Neural progenitor cell (in vitro differentiated cells): ENCODE data around the gene RAI14.

Experiments used
- CTCF ChIP-seq: fragments of 200-600 bp; sonication (generic); IDR thresholded peaks from 2 replicates; pipeline ENCODE4 v1.5.1; 2017; ENCODE audit warnings: antibody characterized with exemption, mild to moderate bottlenecking
- EZH2 ChIP-seq: fragments of 200-600 bp; sonication (generic); IDR thresholded peaks from 2 replicates; pipeline ENCODE4 v1.6.1; 2017; ENCODE audit warnings: antibody characterized with exemption, mild to moderate bottlenecking, moderate library complexity

- no peak for TF ChIP-seq CTCF
- no peak for TF ChIP-seq EZH2
Measured at GRCh38 chr5:34721327-34721726, 65.2 kb downstream of the RAI14 start.
